Naive thymus-derived CD4-positive, alpha-beta T cell (primary cell): Measurements from ENCODE around the gene MAPK8IP2. TPM values are rescaled to one million over a fixed set of nuclear protein-coding genes. Genes with fewer than 3 reads are reported as not detected.

Experiments
- polyA plus RNA-seq, 2 donors: library from polyadenylated mRNA; unstranded; fragments of 300-500 nt; fragmentation: Illumina TruSeq; gene quantifications; one replicate each; pipeline ENCODE4 v1.2.3, GENCODE V29; 2021
- total RNA-seq, 6 experiments: library from RNA in 5 of 6; stranded (reverse) in 5 of 6; gene quantifications; 1 replicate in 5 of 6; 2 replicates in 1 of 6; pipeline ENCODE4 v1.2.3 and lab custom pipeline; 2021 to 2026

The MAPK8IP2 gene
- total and polyA plus RNA-seq, 7 experiments from 2014 or later, result 0.24 to 0.64 (median 0.38) TPM; not detected in 2

Other genes starting within 250 kb of the MAPK8IP2 start
- 100 to 1,000 TPM; 161 to 209 (median 181) TPM for gene SBF1, start 125.8 kb upstream of the MAPK8IP2 start, total RNA-seq
- 10 to 100 TPM; 15.2 to 40.2 TPM for gene SBF1, start 125.8 kb upstream of the MAPK8IP2 start, polyA plus RNA-seq
- gene ADM2, start 119.2 kb upstream of the MAPK8IP2 start, total RNA-seq, result 1 to 10 TPM; 1.3 to 4.5 (median 4.0) TPM
- gene ADM2, start 119.2 kb upstream of the MAPK8IP2 start, polyA plus RNA-seq, result under 1 TPM; 0.24 to 0.44 TPM
- gene MIOX, start 113.9 kb upstream of the MAPK8IP2 start, total RNA-seq, result under 1 TPM in 1 of 5 experiments, not detected in 4; 0.22 TPM
- gene MIOX, start 113.9 kb upstream of the MAPK8IP2 start, polyA plus RNA-seq, result not detected
- 100 to 1,000 TPM; 101 to 133 (median 118) TPM for gene LMF2, start 93.1 kb upstream of the MAPK8IP2 start, total RNA-seq
- 10 to 100 TPM; 15.0 to 25.5 TPM for gene LMF2, start 93.1 kb upstream of the MAPK8IP2 start, polyA plus RNA-seq
- gene NCAPH2, start 92.6 kb upstream of the MAPK8IP2 start, total RNA-seq, result 100 to 1,000 TPM in 2 of 5 experiments, 10 to 100 TPM in 3; 74.3 to 135 (median 91.1) TPM
- 10 to 100 TPM; 37.8 to 46.6 TPM for gene NCAPH2, start 92.6 kb upstream of the MAPK8IP2 start, polyA plus RNA-seq
- 10 to 100 TPM in 1 of 5 experiments, 1 to 10 TPM in 4; 2.2 to 12.0 (median 5.5) TPM for gene SCO2, start 75.2 kb upstream of the MAPK8IP2 start, total RNA-seq
- gene SCO2, start 75.2 kb upstream of the MAPK8IP2 start, polyA plus RNA-seq, result 1 to 10 TPM; 4.9 to 9.4 TPM
- gene TYMP, start 70.8 kb upstream of the MAPK8IP2 start, total RNA-seq, result 100 to 1,000 TPM in 2 of 5 experiments, 10 to 100 TPM in 1, 1 to 10 TPM in 2; 5.4 to 161 (median 20.4) TPM
- gene TYMP, start 70.8 kb upstream of the MAPK8IP2 start, polyA plus RNA-seq, result 1 to 10 TPM; 2.7 to 2.8 TPM
- gene KLHDC7B, start 54.9 kb upstream of the MAPK8IP2 start, total RNA-seq, result 10 to 100 TPM in 1 of 5 experiments, 1 to 10 TPM in 4; 4.4 to 17.2 (median 6.8) TPM
- gene KLHDC7B, start 54.9 kb upstream of the MAPK8IP2 start, polyA plus RNA-seq, result 10 to 100 TPM in 1 of 2 donors, 1 to 10 TPM in 1; 7.8 to 10.0 TPM
- gene SYCE3, start 37.9 kb upstream of the MAPK8IP2 start, total RNA-seq, result not detected
- gene SYCE3, start 37.9 kb upstream of the MAPK8IP2 start, polyA plus RNA-seq, result not detected
- 100 to 1,000 TPM in 1 of 5 experiments, 10 to 100 TPM in 4; 43.9 to 108 (median 66.7) TPM for gene CPT1B, start 22.4 kb upstream of the MAPK8IP2 start, total RNA-seq
- gene CPT1B, start 22.4 kb upstream of the MAPK8IP2 start, polyA plus RNA-seq, result 1 to 10 TPM in 1 of 2 donors, under 1 TPM in 1; 0.32 to 2.8 TPM
- 100 to 1,000 TPM; 121 to 214 (median 191) TPM for gene CHKB, start 17.9 kb upstream of the MAPK8IP2 start, total RNA-seq
- 10 to 100 TPM; 24.2 to 29.4 TPM for gene CHKB, start 17.9 kb upstream of the MAPK8IP2 start, polyA plus RNA-seq
- 10 to 100 TPM; 64.3 to 96.3 (median 68.7) TPM for gene ARSA, start 27.4 kb downstream of the MAPK8IP2 start, total RNA-seq
- gene ARSA, start 27.4 kb downstream of the MAPK8IP2 start, polyA plus RNA-seq, result 10 to 100 TPM in 1 of 2 donors, 1 to 10 TPM in 1; 7.1 to 12.3 TPM
- gene SHANK3, start 72.0 kb downstream of the MAPK8IP2 start, total RNA-seq, result under 1 TPM in 3 of 5 experiments, not detected in 2; 0.07 to 0.73 (median 0.16) TPM
- not detected for gene SHANK3, start 72.0 kb downstream of the MAPK8IP2 start, polyA plus RNA-seq
- gene ACR, start 137.4 kb downstream of the MAPK8IP2 start, total RNA-seq, result not detected
- not detected for gene ACR, start 137.4 kb downstream of the MAPK8IP2 start, polyA plus RNA-seq
- 10 to 100 TPM; 40.8 to 81.7 (median 51.1) TPM for gene RABL2B, start 182.8 kb downstream of the MAPK8IP2 start, total RNA-seq
- 10 to 100 TPM; 24.3 to 32.1 TPM for gene RABL2B, start 182.8 kb downstream of the MAPK8IP2 start, polyA plus RNA-seq